HepG2 (cell line): ENCODE measurements around the gene SLC16A9. TPM values are rescaled to one million over a fixed set of nuclear protein-coding genes. Genes with fewer than 3 reads are reported as not detected.
A peak's percentile ranks its signal among the peaks of the same experiment; 100 is the strongest.

ENCODE experiments used
- ATAC-seq: fragments of 200-7000 bp; cut with Tn5 transposase; 3 replicates; pipeline ENCODE4 v1.9.1; 2020; ENCODE audit warnings: mild to moderate bottlenecking, moderate library complexity
- BruUV-seq: library from RNA; stranded (reverse); fragments of 400-500 nt; replicated peaks from 2 replicates; lab custom pipeline; 2021; lab: Mats Ljungman, UMichigan
- CTCF ChIA-PET: fragments of 300-600 bp; formaldehyde crosslinking; extraction: SDS; loops from one replicate; lab custom pipeline; 2021; ENCODE audit warnings: low total read pairs, inconsistent platforms, low intra/inter-chr PET ratio; lab: Yijun Ruan, JAX
- POLR2A ChIA-PET: fragments of 350-600 bp; sonication (Branson Sonifier 250); formaldehyde crosslinking; loops from one replicate; lab custom pipeline; 2020; ENCODE audit warnings: antibody characterized with exemption, inconsistent platforms; lab: Yijun Ruan, JAX
- DNase-seq: peaks from one replicate; pipeline ENCODE4 v3.0.0-alpha.2; 2015; ENCODE audit warnings: low spot score
- FAIRE-seq: peaks from 3 replicates; lab custom pipeline; 2011; peaks lifted over from hg19 to GRCh38; lab: Jason Lieb, UNC
- H2AFZ ChIP-seq: one replicate; pipeline ENCODE4 v1.6.1; 2011; ENCODE audit warnings: low read length, inconsistent platforms
- H3K27ac ChIP-seq: fragments of 300-600 bp; 3 replicates; pipeline ENCODE4 v1.8.0; 2011; ENCODE audit warnings: mixed run types, mild to moderate bottlenecking, mixed read lengths, low read length, inconsistent platforms; ENCODE audit not compliant: insufficient read depth; ENCODE audit errors: extremely low read length
- H3K27me3 ChIP-seq, 2 experiments: fragments of 200-600 bp in 1 of 2; 2 replicates in 1 of 2; 3 replicates in 1 of 2; pipeline versions ENCODE4 v1.6.0 to v1.8.0; 2011; ENCODE audit warnings: low read length in 2 of 2, mild to moderate bottlenecking in 2 of 2, moderate library complexity in 2 of 2, inconsistent platforms in 1 of 2; ENCODE audit not compliant: insufficient read depth in 2 of 2, control insufficient read depth in 1 of 2
- H3K36me3 ChIP-seq, 2 experiments: fragments of 200-600 bp in 1 of 2; replicated peaks in 1 of 2; 2 replicates in 1 of 2; 3 replicates in 1 of 2; pipeline versions ENCODE4 v1.5.1 to v1.8.0; 2011; ENCODE audit warnings: low read length in 2 of 2, inconsistent platforms in 1 of 2; ENCODE audit not compliant: insufficient read depth in 2 of 2, control insufficient read depth in 1 of 2
- H3K4me1 ChIP-seq: 2 replicates; pipeline ENCODE4 v1.5.1; 2012; ENCODE audit warnings: low read length, inconsistent platforms; ENCODE audit not compliant: insufficient read depth
- H3K4me2 ChIP-seq: 2 replicates; pipeline ENCODE4 v1.6.0; 2011; ENCODE audit warnings: low read depth, low read length, inconsistent platforms
- H3K4me3 ChIP-seq, 3 experiments: fragments of 200-600 bp in 1 of 3; sonication (generic), shearing (Covaris generic) in 1 of 3; replicated peaks in 1 of 3; 2 replicates each; pipeline ENCODE4 v1.5.1; 2011 to 2016; ENCODE audit warnings: low read length in 3 of 3, inconsistent platforms in 2 of 3, low read depth in 2 of 3, mild to moderate bottlenecking in 2 of 3, control low read depth in 1 of 3, mixed read lengths in 1 of 3; ENCODE audit not compliant: insufficient read depth in 1 of 3
- H3K79me2 ChIP-seq: one replicate; pipeline ENCODE4 v1.6.1; 2011; ENCODE audit warnings: low read length, inconsistent platforms; ENCODE audit not compliant: insufficient read depth
- H3K9ac ChIP-seq: 2 replicates; pipeline ENCODE4 v1.6.0; 2011; ENCODE audit warnings: mild to moderate bottlenecking, low read depth, low read length, inconsistent platforms; ENCODE audit not compliant: insufficient read depth
- H3K9me3 ChIP-seq: 2 replicates; pipeline ENCODE4 v1.5.1; 2012; ENCODE audit warnings: mild to moderate bottlenecking, low read length
- H4K20me1 ChIP-seq: 2 replicates; pipeline ENCODE4 v1.6.0; 2011; ENCODE audit warnings: inconsistent platforms, mild to moderate bottlenecking, low read length, moderate library complexity; ENCODE audit not compliant: insufficient read depth
- FOXA3 ChIP-seq: IDR thresholded peaks from 2 replicates; pipeline ENCODE4 v1.6.1; 2016; ENCODE audit warnings: missing genetic modification reagents, missing compliant biosample characterization
- FOXP1 ChIP-seq, 2 experiments: fragments of 450-650 bp in 1 of 2; IDR thresholded peaks; 2 replicates each; pipeline ENCODE4 v1.6.1; 2017 to 2018; ENCODE audit warnings: antibody characterized with exemption in 1 of 2
- NR2F2 ChIP-seq: IDR thresholded peaks from 2 replicates; pipeline ENCODE4 v1.6.1; 2012; ENCODE audit warnings: low read depth, inconsistent platforms, borderline replicate concordance
- NR2F6 ChIP-seq, 2 experiments: IDR thresholded peaks; 2 replicates each; pipeline ENCODE4 v1.6.1; 2016; ENCODE audit warnings: antibody characterized with exemption in 1 of 2, mild to moderate bottlenecking in 1 of 2
- RARA ChIP-seq: IDR thresholded peaks from 2 replicates; pipeline ENCODE4 v1.6.1; 2016; ENCODE audit warnings: missing genetic modification reagents, missing compliant biosample characterization
- STAT5B ChIP-seq: sonication (generic); formaldehyde crosslinking; IDR thresholded peaks from 2 replicates; pipeline ENCODE4 v1.4.0; 2020; ENCODE audit warnings: missing genetic modification reagents
- TBX3 ChIP-seq: fragments of 450-650 bp; IDR thresholded peaks from 2 replicates; pipeline ENCODE4 v1.6.1; 2017; ENCODE audit warnings: antibody characterized with exemption, mild to moderate bottlenecking, inconsistent platforms, borderline replicate concordance
- TCF7 ChIP-seq: sonication (generic); IDR thresholded peaks from 2 replicates; pipeline ENCODE4 v1.6.1; 2016; ENCODE audit warnings: antibody characterized with exemption, low read depth
- ZBTB7A ChIP-seq: sonication (generic); formaldehyde crosslinking; IDR thresholded peaks from 2 replicates; pipeline ENCODE4 v1.8.0; 2022; ENCODE audit warnings: mild to moderate bottlenecking, missing genetic modification reagents
- ZNF790 ChIP-seq: sonication (generic); formaldehyde crosslinking; IDR thresholded peaks from 2 replicates; pipeline ENCODE4 v1.8.0; 2022; ENCODE audit warnings: missing genetic modification reagents, mild to moderate bottlenecking, borderline replicate concordance
- WGBS: methylation state at CpG from one replicate; pipeline ENCODE4 v1.1.6; 2017; ENCODE audit warnings: low lambda C conversion rate; 5-methylcytosine and 5-hydroxymethylcytosine counted together
- in situ Hi-C: cut with HindIII; loops from 2 replicates; pipeline ENCODE4 v1.10.0; 2017; ENCODE audit warnings: low pct_unique_long_range_greater_than_20kb; ENCODE audit not compliant: extremely low pct_ligation_motif_present
- intact Hi-C: fragments of 100-400 bp; cut with micrococcal nuclease; formaldehyde crosslinking; loops from one replicate; pipeline ENCODE4 v1.10.0; 2022; ENCODE audit not compliant: unreplicated experiment
- polyA plus RNA-seq, 8 experiments: library from polyadenylated mRNA; depleted of rRNA in 3 of 8; stranded (reverse) in 7 of 8; unstranded in 1 of 8; fragments of >200 nt; fragmentation: Illumina TruSeq in 4 of 8; extraction: Trizol in 4 of 8; gene quantifications; 2 replicates each; pipeline versions ENCODE4 v1.2.1 to v1.2.3, GENCODE V29; 2011 to 2016; ENCODE audit warnings: low read depth in 4 of 8, missing spikeins in 1 of 8, mixed read lengths in 1 of 8; ENCODE audit not compliant: insufficient read depth in 1 of 8
- total RNA-seq, 5 experiments: library from RNA; depleted of rRNA; stranded (reverse); fragments of >200 nt; fragmentation: Illumina TruSeq; extraction: Trizol; gene quantifications; 2 replicates each; pipeline ENCODE4 v1.2.3, GENCODE V29; 2016; ENCODE audit warnings: low read depth in 1 of 5
- TF ChIP-seq, protein P1 (sequence below): IDR thresholded peaks from 2 replicates; pipeline ENCODE4 v1.4.0; 2020; ENCODE audit warnings: mild to moderate bottlenecking, missing genetic modification reagents
- TF ChIP-seq, protein P2 (sequence below): sonication (generic); formaldehyde crosslinking; IDR thresholded peaks from 2 replicates; pipeline ENCODE4 v1.5.0; 2020; ENCODE audit warnings: mild to moderate bottlenecking, low read depth, missing genetic modification reagents, borderline replicate concordance
- TF ChIP-seq, protein P3 (sequence below): sonication (generic); formaldehyde crosslinking; IDR thresholded peaks from 2 replicates; pipeline ENCODE4 v1.5.1; 2020; ENCODE audit warnings: mild to moderate bottlenecking, missing genetic modification reagents, borderline replicate concordance

Gene SLC16A9
- total and polyA plus RNA-seq, 2 of the 13 experiments (the other 11 are each of a cell fraction or from before 2014, with no cell fraction given) = 0.01 to 0.09 TPM

DNA sequence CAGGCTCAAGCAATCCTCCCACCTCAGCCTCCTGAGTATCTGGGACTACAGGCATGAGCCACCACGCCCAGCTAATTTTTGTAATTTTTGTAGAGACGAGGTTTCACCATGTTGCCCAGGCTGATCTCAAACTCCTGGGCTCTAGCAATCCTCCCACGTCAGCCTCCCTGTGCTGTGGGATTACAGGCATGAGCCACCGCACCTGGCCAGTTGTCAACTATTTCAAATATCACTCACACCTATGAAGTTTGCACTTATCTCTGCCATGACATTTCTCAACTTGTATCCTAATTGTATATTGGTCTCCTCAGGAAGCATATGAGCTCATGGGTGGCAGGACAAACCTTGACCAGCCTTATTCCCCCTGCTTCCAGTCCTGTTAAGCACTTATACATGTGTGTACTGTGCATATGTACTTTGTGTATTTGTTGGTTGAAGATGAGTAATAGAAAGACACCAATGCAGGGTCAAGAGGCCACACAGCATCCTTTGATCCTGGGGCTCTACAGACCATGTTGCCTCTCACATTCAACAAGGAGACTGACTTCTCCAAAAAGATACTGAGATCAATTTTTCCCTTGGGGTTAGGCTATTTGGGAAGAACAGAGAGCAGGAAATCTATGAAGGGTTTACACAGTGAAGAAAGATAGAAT lies 82.2 kb downstream of the SLC16A9 start:
- intact Hi-C loops = loop anchor here (2.0 to 10.0 kb wide), 3 partner anchors 581 to 805 kb away; no protein-coding TSS in a partner anchor
- H2AFZ ChIP-seq = no peak overlapping the region
- H3K36me3 ChIP-seq = no peaks in the 10 kb centered on the region
- no peak overlapping the region for H3K9ac ChIP-seq
- FAIRE-seq (no peak), DNase-seq (peak; percentile 9), ATAC-seq (peak; percentile 64)
- H3K79me2 ChIP-seq = no peaks in the 10 kb centered on the region
- no peaks in the 10 kb centered on the region for H3K4me1 ChIP-seq
- no peaks in the 10 kb centered on the region for H3K9me3 ChIP-seq
- ChIA-PET CTCF (interaction anchor here (0.6 to 3.5 kb wide), 5 partner anchors 49 to 203 kb away, joined by 3 to 35 read pairs (median 9); no protein-coding TSS in a partner anchor), POLR2A (no interaction called here)
- peaks cover 0 to 3% of the 10 kb centered on the region in 2 experiments; a peak in 1 of 5 replicates for H3K27me3 ChIP-seq
- in situ Hi-C loops = loop anchor here (5.0 to 10.0 kb wide), 3 partner anchors 180 to 673 kb away; no protein-coding TSS in a partner anchor
- no peaks in the 10 kb centered on the region for H4K20me1 ChIP-seq
- no peak overlapping the region for H3K4me3 ChIP-seq
- no TSS peak for BruUV-seq
- WGBS = 3% methylated on average over 4 of the region's 4 CpGs
- no peak overlapping the region for H3K4me2 ChIP-seq
- no peak overlapping the region for H3K27ac ChIP-seq
- TF ChIP-seq NR2F2 (peak; percentile 50; the same call in 1 of the 2 replicates), STAT5B (no peak), RARA (peak; percentile 49; the same call in 1 of the 2 replicates), ZNF790 (CRISPR knock-in tag) (no peak), NR2F6 (IDR thresholded peaks at IDR 0.05) (peak; percentile 59; the same call in 1 of the 2 replicates), NR2F6 (CRISPR knock-in tag; IDR thresholded peaks at IDR 0.05) (no peak), TBX3 (peak; percentile 57; the same call in 1 of the 2 replicates), ZBTB7A (CRISPR knock-in tag) (no peak), FOXA3 (CRISPR knock-in tag) (0 out of 2 replicates have a peak, but pooled peaks have one; percentile 18), TCF7 (peak; percentile 44; the same call in 1 of the 2 replicates), FOXP1 (IDR thresholded peaks at IDR 0.05) (no peak), FOXP1 (CRISPR knock-in tag; IDR thresholded peaks at IDR 0.05) (peak; percentile 59; the same call in 1 of the 2 replicates)
- TF ChIP-seq, protein P1, sequence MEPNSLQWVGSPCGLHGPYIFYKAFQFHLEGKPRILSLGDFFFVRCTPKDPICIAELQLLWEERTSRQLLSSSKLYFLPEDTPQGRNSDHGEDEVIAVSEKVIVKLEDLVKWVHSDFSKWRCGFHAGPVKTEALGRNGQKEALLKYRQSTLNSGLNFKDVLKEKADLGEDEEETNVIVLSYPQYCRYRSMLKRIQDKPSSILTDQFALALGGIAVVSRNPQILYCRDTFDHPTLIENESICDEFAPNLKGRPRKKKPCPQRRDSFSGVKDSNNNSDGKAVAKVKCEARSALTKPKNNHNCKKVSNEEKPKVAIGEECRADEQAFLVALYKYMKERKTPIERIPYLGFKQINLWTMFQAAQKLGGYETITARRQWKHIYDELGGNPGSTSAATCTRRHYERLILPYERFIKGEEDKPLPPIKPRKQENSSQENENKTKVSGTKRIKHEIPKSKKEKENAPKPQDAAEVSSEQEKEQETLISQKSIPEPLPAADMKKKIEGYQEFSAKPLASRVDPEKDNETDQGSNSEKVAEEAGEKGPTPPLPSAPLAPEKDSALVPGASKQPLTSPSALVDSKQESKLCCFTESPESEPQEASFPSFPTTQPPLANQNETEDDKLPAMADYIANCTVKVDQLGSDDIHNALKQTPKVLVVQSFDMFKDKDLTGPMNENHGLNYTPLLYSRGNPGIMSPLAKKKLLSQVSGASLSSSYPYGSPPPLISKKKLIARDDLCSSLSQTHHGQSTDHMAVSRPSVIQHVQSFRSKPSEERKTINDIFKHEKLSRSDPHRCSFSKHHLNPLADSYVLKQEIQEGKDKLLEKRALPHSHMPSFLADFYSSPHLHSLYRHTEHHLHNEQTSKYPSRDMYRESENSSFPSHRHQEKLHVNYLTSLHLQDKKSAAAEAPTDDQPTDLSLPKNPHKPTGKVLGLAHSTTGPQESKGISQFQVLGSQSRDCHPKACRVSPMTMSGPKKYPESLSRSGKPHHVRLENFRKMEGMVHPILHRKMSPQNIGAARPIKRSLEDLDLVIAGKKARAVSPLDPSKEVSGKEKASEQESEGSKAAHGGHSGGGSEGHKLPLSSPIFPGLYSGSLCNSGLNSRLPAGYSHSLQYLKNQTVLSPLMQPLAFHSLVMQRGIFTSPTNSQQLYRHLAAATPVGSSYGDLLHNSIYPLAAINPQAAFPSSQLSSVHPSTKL = 0 out of 2 replicates have a peak, but pooled peaks have one; percentile 21
- TF ChIP-seq, protein P2, sequence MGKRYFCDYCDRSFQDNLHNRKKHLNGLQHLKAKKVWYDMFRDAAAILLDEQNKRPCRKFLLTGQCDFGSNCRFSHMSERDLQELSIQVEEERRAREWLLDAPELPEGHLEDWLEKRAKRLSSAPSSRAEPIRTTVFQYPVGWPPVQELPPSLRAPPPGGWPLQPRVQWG = no peak
- TF ChIP-seq, protein P3, sequence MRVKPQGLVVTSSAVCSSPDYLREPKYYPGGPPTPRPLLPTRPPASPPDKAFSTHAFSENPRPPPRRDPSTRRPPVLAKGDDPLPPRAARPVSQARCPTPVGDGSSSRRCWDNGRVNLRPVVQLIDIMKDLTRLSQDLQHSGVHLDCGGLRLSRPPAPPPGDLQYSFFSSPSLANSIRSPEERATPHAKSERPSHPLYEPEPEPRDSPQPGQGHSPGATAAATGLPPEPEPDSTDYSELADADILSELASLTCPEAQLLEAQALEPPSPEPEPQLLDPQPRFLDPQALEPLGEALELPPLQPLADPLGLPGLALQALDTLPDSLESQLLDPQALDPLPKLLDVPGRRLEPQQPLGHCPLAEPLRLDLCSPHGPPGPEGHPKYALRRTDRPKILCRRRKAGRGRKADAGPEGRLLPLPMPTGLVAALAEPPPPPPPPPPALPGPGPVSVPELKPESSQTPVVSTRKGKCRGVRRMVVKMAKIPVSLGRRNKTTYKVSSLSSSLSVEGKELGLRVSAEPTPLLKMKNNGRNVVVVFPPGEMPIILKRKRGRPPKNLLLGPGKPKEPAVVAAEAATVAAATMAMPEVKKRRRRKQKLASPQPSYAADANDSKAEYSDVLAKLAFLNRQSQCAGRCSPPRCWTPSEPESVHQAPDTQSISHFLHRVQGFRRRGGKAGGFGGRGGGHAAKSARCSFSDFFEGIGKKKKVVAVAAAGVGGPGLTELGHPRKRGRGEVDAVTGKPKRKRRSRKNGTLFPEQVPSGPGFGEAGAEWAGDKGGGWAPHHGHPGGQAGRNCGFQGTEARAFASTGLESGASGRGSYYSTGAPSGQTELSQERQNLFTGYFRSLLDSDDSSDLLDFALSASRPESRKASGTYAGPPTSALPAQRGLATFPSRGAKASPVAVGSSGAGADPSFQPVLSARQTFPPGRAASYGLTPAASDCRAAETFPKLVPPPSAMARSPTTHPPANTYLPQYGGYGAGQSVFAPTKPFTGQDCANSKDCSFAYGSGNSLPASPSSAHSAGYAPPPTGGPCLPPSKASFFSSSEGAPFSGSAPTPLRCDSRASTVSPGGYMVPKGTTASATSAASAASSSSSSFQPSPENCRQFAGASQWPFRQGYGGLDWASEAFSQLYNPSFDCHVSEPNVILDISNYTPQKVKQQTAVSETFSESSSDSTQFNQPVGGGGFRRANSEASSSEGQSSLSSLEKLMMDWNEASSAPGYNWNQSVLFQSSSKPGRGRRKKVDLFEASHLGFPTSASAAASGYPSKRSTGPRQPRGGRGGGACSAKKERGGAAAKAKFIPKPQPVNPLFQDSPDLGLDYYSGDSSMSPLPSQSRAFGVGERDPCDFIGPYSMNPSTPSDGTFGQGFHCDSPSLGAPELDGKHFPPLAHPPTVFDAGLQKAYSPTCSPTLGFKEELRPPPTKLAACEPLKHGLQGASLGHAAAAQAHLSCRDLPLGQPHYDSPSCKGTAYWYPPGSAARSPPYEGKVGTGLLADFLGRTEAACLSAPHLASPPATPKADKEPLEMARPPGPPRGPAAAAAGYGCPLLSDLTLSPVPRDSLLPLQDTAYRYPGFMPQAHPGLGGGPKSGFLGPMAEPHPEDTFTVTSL (CRISPR knock-in tag) = 0 out of 2 replicates have a peak, but pooled peaks have one; percentile 22
